GM19043 (cell line): ENCODE results near the gene OTOF.

Experiments used
- ATAC-seq: cut with Tn5 transposase; IDR thresholded peaks from one replicate; pipeline ENCODE4 v1.9.1; 2021; ENCODE audit warnings: low read depth; ENCODE audit not compliant: unreplicated experiment

Gene OTOF

GRCh38 chr2:26454561-26455001, 23.3 kb downstream of the OTOF start:
- ATAC-seq: no peak

- ATAC-seq: no peak
Measured at GRCh38 chr2:26453421-26454329, 24.2 kb downstream of the OTOF start.

- no peak for ATAC-seq
Measured at GRCh38 chr2:26451700-26452099, 26.2 kb downstream of the OTOF start.

- ATAC-seq: no peak
Measured at GRCh38 chr2:26450031-26450635, 27.8 kb downstream of the OTOF start.

- no peak for ATAC-seq
Measured at GRCh38 chr2:26449278-26450030, 28.5 kb downstream of the OTOF start.

GRCh38 chr2:26448651-26449050, 29.3 kb downstream of the OTOF start:
- ATAC-seq: no peak

- no peak for ATAC-seq
Measured at GRCh38 chr2:26444236-26444635, 33.7 kb downstream of the OTOF start.

- no peak for ATAC-seq
Measured at GRCh38 chr2:26442707-26443106, 35.2 kb downstream of the OTOF start.

GRCh38 chr2:26442301-26442700, 35.6 kb downstream of the OTOF start:
- no peak for ATAC-seq

- no peak for ATAC-seq
Measured at GRCh38 chr2:26438926-26439325, 39.0 kb downstream of the OTOF start.

- ATAC-seq: no peak
Measured at GRCh38 chr2:26438526-26438925, 39.4 kb downstream of the OTOF start.

- no peak for ATAC-seq
Measured at GRCh38 chr2:26435106-26435505, 42.8 kb downstream of the OTOF start.

- ATAC-seq: no peak
Measured at GRCh38 chr2:26432859-26433258, 45.1 kb downstream of the OTOF start.

- no peak for ATAC-seq
Measured at GRCh38 chr2:26432363-26432762, 45.6 kb downstream of the OTOF start.

- ATAC-seq: no peak
Measured at GRCh38 chr2:26430826-26431225, 47.1 kb downstream of the OTOF start.

GRCh38 chr2:26429779-26430578, 47.9 kb downstream of the OTOF start:
- no peak for ATAC-seq

GRCh38 chr2:26428846-26429245, 49.1 kb downstream of the OTOF start:
- no peak for ATAC-seq

- ATAC-seq: no peak
Measured at GRCh38 chr2:26424221-26424620, 53.7 kb downstream of the OTOF start.

- no peak for ATAC-seq
Measured at GRCh38 chr2:26423750-26424149, 54.2 kb downstream of the OTOF start.

GRCh38 chr2:26422947-26423629, 54.8 kb downstream of the OTOF start:
- ATAC-seq: no peak
